Fibroblast of skin of abdomen (primary cell): ENCODE results near the gene MRPL42.
"Not testable (repeated sequence)": the region's sequence is repeated elsewhere in the genome, so short reads cannot be mapped to it uniquely, and the experiment has no call there.

Experiments used
- DNase-seq: peaks from one replicate; pipeline ENCODE4 v3.0.0-alpha.2; 2013

Gene MRPL42

DNA sequence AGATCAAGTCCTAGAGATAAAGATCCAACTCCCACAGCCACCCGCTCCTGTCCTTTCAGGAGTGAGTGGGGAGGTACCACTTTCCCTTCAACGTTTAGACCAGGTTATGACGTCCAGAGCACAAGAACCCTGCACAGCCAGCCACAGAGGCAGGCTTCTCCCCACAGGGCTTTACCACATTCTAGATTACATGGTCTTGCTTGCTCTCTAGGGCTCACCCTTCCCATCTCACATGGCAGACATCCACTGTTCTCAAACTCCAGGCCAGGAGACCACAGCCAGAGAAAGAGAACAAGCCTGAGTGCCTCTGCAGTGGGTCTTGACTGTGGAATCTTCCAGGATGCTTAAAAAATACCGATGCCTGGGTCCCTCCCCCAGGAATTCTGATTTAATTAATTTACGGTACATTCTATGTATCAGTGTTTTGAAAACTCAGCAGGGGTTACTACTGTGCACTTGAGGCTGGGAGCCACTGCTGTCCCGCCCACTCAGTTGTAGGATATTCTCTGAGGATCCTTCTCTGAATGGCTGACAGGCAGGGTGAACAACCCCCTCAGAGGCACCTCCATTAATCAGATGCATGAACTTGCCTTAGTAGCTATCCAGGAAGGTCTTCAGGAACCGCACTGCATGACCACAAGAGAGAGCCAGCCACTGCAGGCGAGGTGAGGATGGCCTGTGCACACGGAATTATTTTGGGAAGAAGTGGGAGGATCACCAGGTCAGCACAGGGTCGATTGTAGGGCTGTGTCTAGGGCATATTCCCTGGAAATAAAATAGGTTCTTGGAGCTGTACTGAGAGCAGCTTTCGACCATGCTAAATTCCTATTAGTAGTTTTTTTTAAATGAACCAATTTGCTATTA is 83.7 kb downstream of the MRPL42 start:
- DNase-seq: no peak

DNA sequence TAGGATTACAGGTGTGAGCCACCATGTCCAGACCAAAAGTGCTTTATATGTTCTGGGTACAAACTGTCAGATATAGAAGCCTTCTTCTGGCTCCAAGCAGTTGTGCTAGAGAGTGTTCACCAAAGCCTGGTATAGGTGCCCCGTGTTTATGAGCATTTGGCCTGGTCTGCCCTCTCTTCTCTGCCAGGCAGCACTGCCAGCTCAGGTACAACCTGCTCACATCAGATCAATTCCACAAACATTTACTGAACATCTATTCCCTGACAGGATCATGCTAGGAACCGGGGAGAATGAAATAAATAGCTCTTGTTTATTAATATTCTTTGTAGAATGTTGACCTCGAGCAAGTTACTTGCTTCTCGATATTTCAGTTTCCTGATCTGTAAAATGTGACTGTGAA is 85.1 kb downstream of the MRPL42 start:
- DNase-seq: no peak

DNA sequence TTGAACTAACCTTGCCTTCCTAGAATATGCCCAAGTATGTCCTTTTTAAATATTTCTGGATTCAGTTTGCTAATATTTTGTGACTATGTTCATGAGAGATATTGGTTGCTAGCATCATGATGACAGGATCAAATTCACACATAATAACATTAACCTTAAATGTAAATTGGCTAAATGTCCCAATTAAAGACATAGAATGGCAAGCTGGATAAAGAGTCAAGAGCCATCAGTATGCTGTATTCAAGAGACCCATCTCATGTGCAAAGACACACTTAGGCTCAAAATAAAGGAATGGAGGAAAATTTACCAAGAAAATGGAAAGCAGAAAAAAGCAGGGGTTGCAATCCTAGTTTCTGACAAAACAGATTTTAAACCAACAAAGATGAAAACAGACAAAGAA is 90.6 kb downstream of the MRPL42 start:
- DNase-seq: not testable (repeated sequence)

DNA sequence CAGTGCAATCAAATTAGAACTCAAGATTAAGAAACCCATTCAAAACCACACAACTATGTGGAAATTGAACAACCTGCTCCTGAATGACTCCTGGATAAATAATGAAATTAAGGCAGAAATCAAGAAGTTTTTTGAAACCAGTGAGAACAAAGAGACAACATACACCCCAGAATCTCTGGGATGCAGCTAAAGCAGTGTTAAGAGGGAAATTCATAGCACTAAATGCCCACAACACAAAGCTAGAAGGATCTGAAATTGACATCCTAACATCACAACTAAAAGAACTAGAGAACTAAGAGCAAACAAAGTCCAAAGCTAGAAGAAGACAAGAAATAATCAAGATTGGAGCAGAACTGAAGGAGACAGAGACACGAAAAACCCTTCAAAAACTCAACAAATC is 91.4 kb downstream of the MRPL42 start:
- DNase-seq: not testable (repeated sequence)

DNA sequence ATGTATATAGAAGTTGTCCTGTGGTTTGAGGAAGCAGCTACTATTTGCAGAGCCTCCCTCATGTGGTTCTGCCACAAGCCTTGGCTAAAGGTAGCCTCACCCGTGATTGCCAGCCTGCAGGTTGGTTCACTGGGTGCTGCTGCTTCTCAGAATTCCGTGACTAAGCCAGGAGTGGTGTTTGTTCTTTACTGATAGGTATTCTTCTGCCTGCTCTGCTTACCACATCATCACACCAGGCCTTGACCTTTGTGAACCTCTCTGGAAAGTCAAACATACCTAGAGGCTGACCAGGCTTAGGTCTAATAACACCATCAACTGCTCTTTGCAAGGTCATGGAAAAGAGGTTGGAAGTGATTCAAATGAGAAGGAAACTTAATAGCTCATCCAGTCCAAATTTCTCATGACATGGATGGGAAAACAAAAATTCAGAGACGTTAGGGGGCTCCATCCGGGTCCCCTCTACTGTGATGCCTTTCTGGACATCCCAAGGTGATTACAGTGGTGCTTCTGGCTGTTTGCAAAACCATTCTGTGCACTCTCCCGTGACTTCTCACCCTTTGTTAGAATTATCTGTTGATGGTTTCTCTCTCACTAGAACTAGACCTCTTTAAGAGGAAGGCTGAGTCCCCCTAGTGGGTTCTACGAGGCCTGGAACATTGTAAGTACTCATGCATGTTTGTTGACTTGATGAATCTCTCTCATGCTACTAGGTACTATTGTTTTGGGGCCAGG is 96.7 kb downstream of the MRPL42 start:
- DNase-seq: peak; percentile 12

DNA sequence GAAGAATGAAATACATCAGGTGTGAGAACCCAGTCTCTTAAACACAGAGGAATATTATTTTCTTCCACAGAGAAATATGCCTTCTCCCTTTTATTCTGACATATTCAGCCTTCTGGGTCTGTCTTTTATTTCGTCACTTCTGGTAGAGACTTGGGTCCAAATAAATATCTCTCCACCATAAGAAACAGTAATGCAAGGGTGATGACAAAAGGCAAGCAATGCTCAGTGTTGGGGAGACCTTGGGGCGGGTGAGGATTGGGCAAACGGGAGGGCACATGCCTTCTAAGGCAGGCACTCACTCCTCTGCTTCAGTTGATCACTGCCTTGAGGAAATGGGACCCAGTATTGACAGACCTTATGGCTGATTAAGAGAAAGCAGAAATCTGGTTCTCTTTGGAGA is 98.4 kb downstream of the MRPL42 start:
- no peak for DNase-seq
